Hepatocyte (in vitro differentiated cells): ENCODE data around the gene RENBP. TPM values are rescaled to one million over a fixed set of nuclear protein-coding genes. Genes with fewer than 3 reads are reported as not detected.

Experiments
- DNase-seq: peaks from one replicate; pipeline ENCODE4 v3.0.0-alpha.2; 2016; ENCODE audit warnings: low spot score
- H2AFZ ChIP-seq: fragments of 200-600 bp; sonication (generic); 2 replicates; pipeline ENCODE4 v1.6.0; 2016; ENCODE audit warnings: antibody characterized with exemption, mild to moderate bottlenecking
- H3K27ac ChIP-seq: fragments of 200-600 bp; sonication (generic); 2 replicates; pipeline ENCODE4 v1.5.1; 2016; ENCODE audit warnings: mild to moderate bottlenecking
- H3K27me3 ChIP-seq: fragments of 200-600 bp; sonication (generic); 2 replicates; pipeline ENCODE4 v1.6.1; 2016
- H3K36me3 ChIP-seq: fragments of 200-600 bp; sonication (generic); replicated peaks from 2 replicates; pipeline ENCODE4 v1.5.1; 2016; ENCODE audit warnings: low read depth; ENCODE audit not compliant: insufficient read depth
- H3K4me1 ChIP-seq: fragments of 200-600 bp; sonication (generic); 2 replicates; pipeline ENCODE4 v1.5.1; 2016; ENCODE audit warnings: mild to moderate bottlenecking, moderate library complexity; ENCODE audit not compliant: insufficient read depth
- H3K4me2 ChIP-seq: fragments of 200-600 bp; sonication (generic); 2 replicates; pipeline ENCODE4 v1.6.0; 2016
- H3K4me3 ChIP-seq: fragments of 200-600 bp; sonication (generic); 2 replicates; pipeline ENCODE4 v1.5.1; 2016; ENCODE audit warnings: mild to moderate bottlenecking
- H3K79me2 ChIP-seq: fragments of 200-600 bp; sonication (generic); 2 replicates; pipeline ENCODE4 v1.6.0; 2017; ENCODE audit warnings: mild to moderate bottlenecking
- H3K9me2 ChIP-seq: fragments of 200-600 bp; sonication (generic); replicated peaks from 2 replicates; pipeline ENCODE4 v1.6.0; 2017; ENCODE audit warnings: mild to moderate bottlenecking; ENCODE audit not compliant: insufficient read depth
- H3K9me3 ChIP-seq: fragments of 200-600 bp; sonication (generic); 2 replicates; pipeline ENCODE4 v1.5.1; 2016; ENCODE audit warnings: low read depth, mild to moderate bottlenecking
- H4K20me1 ChIP-seq: fragments of 200-600 bp; sonication (generic); 2 replicates; pipeline ENCODE4 v1.6.0; 2016; ENCODE audit warnings: mild to moderate bottlenecking; ENCODE audit not compliant: insufficient read depth, poor library complexity, severe bottlenecking
- EZH2 ChIP-seq: fragments of 200-600 bp; sonication (generic); IDR thresholded peaks from 2 replicates; pipeline ENCODE4 v1.6.1; 2016; ENCODE audit warnings: antibody characterized with exemption, mild to moderate bottlenecking, borderline replicate concordance
- EZH2phosphoT487 ChIP-seq: fragments of 200-600 bp; sonication (generic); IDR thresholded peaks from one replicate; pipeline ENCODE4 v1.6.1; 2018; ENCODE audit warnings: antibody characterized with exemption, mild to moderate bottlenecking, low read depth, moderate library complexity; ENCODE audit not compliant: unreplicated experiment, severe bottlenecking
- WGBS: methylation state at CpG from one replicate; pipeline ENCODE4 v1.1.6; 2016; ENCODE audit warnings: low lambda C conversion rate; ENCODE audit errors: missing lambda C conversion rate; 5-methylcytosine and 5-hydroxymethylcytosine counted together
- polyA plus RNA-seq: library from polyadenylated mRNA; unstranded; fragments of >200 nt; fragmentation: Nextera tagmentation; extraction: Ambion mirVana; gene quantifications from 2 replicates; pipeline ENCODE4 v1.2.1, GENCODE V29; 2016
- total RNA-seq: library from RNA; depleted of rRNA; stranded (reverse); fragments of >200 nt; gene quantifications from 2 replicates; pipeline ENCODE4 v1.2.3, GENCODE V29; 2014
- TF ChIP-seq, protein P1 (sequence below): fragments of 200-600 bp; sonication (generic); IDR thresholded peaks from 2 replicates; pipeline ENCODE4 v1.5.1; 2016; ENCODE audit warnings: antibody characterized with exemption, mild to moderate bottlenecking; ENCODE audit not compliant: poor library complexity

Gene RENBP
- total and polyA plus RNA-seq, 2 experiments from 2014 or later: 5.8 to 22.8 TPM

DNA sequence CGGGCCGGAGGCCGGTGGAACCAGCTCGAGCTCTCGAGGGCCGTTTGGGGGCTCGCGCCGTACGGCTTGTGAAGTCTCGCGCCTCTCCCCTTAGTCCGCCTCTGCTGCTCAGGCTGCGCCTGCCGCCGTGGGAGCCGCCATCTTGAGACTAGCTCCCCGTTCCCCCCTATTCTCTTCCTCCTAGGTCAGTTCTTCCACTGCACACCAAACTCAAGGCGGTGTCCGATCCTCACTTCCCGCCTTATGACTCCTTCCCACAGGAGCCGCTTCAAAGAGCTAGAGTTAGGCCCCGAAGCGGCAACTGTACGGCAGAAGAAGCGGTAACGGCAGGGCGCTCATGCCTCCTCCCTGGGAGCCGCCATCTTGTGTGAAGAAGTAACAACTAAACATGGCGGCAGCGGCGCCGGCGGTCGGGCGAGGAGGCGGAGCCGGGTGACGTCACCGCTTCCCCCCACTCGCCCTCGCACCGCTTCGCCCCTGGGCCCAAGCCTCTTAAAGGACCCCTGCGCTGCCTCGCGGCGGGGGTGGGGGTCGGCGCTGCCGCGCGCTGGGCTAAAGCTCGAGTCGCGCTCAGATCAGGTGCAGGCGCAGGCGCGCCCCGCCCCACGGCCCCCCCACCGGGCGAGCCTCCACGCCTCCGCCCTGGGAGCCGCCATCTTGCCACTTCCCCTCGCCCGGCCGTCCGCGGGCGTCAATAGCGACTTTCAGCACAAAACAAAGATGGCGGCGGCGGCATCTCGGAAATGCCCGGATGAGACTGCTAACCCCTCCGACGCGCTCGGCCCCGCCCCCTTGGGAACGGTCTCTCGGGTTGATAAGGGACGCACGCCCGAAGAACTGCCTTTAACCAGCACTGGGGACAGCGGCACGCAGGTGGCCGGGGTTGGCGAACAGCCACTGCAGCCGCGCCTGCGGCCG, 27.3 kb upstream of the RENBP start, which contains the start of gene HCFC1:
Gene HCFC1 (minus strand): TSS at position 369 of the 918 bp plus-strand sequence. CDS start 978 bp downstream, outside the sequence.
- no peaks in the 10 kb centered on the region for H3K27me3 ChIP-seq
- no peaks in the 10 kb centered on the region for H3K9me3 ChIP-seq
- no peak for TF ChIP-seq EZH2
- no peak for TF ChIP-seq EZH2phosphoT487
- TF ChIP-seq, protein P1, sequence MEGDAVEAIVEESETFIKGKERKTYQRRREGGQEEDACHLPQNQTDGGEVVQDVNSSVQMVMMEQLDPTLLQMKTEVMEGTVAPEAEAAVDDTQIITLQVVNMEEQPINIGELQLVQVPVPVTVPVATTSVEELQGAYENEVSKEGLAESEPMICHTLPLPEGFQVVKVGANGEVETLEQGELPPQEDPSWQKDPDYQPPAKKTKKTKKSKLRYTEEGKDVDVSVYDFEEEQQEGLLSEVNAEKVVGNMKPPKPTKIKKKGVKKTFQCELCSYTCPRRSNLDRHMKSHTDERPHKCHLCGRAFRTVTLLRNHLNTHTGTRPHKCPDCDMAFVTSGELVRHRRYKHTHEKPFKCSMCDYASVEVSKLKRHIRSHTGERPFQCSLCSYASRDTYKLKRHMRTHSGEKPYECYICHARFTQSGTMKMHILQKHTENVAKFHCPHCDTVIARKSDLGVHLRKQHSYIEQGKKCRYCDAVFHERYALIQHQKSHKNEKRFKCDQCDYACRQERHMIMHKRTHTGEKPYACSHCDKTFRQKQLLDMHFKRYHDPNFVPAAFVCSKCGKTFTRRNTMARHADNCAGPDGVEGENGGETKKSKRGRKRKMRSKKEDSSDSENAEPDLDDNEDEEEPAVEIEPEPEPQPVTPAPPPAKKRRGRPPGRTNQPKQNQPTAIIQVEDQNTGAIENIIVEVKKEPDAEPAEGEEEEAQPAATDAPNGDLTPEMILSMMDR: no peak
- no peaks in the 10 kb centered on the region for H3K36me3 ChIP-seq
- H3K4me2 ChIP-seq: peak within 1 kb of the TSS; percentile 86
- H3K27ac ChIP-seq: peak within 1 kb of the TSS; percentile 100
- H4K20me1 ChIP-seq: peaks cover 32% of the 10 kb centered on the region
- H2AFZ ChIP-seq: peak within 1 kb of the TSS; percentile 75
- WGBS: 46% methylated on average over 69 of the region's 96 CpGs
- peak; percentile 93 for DNase-seq
- peaks cover 61% of the 10 kb centered on the region for H3K79me2 ChIP-seq
- no peaks in the 10 kb centered on the region for H3K9me2 ChIP-seq
- H3K4me3 ChIP-seq: peak within 1 kb of the TSS; percentile 85
- H3K4me1 ChIP-seq: peaks cover 27% of the 10 kb centered on the region

DNA sequence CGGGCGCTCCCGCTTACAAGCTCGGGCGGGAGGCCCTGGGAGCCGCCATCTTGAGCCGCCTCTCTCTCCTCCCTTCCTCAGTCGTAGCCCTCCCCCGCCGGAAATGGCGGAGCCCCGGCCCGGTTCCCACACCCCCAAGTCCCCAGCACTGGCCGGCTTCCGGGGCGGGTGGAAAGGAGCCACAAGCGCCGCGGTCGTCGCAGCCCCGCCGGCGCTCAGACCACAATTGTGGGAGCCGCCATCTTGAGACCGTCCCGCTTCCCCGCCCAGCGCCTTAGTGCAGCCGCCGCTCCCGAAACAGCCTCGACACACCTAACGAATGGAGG, 26.6 kb upstream of the RENBP start:
- peak overlapping the region; percentile 85 for H3K4me3 ChIP-seq
- no peak for TF ChIP-seq EZH2
- TF ChIP-seq, protein P1: no peak
- no peak for TF ChIP-seq EZH2phosphoT487
- H3K27me3 ChIP-seq: no peaks in the 10 kb centered on the region
- peak; percentile 90 for DNase-seq
- peaks cover 63% of the 10 kb centered on the region for H3K79me2 ChIP-seq
- H3K9me2 ChIP-seq: no peaks in the 10 kb centered on the region
- H3K4me1 ChIP-seq: peaks cover 27% of the 10 kb centered on the region
- no peaks in the 10 kb centered on the region for H3K9me3 ChIP-seq
- H3K36me3 ChIP-seq: no peaks in the 10 kb centered on the region
- peak overlapping the region; percentile 86 for H3K4me2 ChIP-seq
- peak overlapping the region; percentile 75 for H2AFZ ChIP-seq
- H3K27ac ChIP-seq: peak overlapping the region; percentile 100
- peaks cover 34% of the 10 kb centered on the region for H4K20me1 ChIP-seq
- WGBS: 46% methylated on average over 24 of the region's 34 CpGs

- peaks cover 65% of the 10 kb centered on the region for H3K79me2 ChIP-seq
- H3K27ac ChIP-seq: peak overlapping the region; percentile 100
- H3K9me2 ChIP-seq: no peaks in the 10 kb centered on the region
- no peaks in the 10 kb centered on the region for H3K36me3 ChIP-seq
- H3K4me3 ChIP-seq: peak overlapping the region; percentile 85
- 58% methylated on average over 40 of the region's 49 CpGs for WGBS
- peaks cover 40% of the 10 kb centered on the region for H4K20me1 ChIP-seq
- DNase-seq: peak; percentile 68
- H3K9me3 ChIP-seq: no peaks in the 10 kb centered on the region
- peak overlapping the region; percentile 86 for H3K4me2 ChIP-seq
- H3K27me3 ChIP-seq: no peaks in the 10 kb centered on the region
- TF ChIP-seq, protein P1: no peak
- TF ChIP-seq EZH2 (no peak), EZH2phosphoT487 (no peak)
- H3K4me1 ChIP-seq: peaks cover 27% of the 10 kb centered on the region
- H2AFZ ChIP-seq: peak overlapping the region; percentile 35
These were observed 26.1 kb upstream of the RENBP start for GRCh38 chrX:153970357-153971123.
